ENCODE results near the gene CDK3. TPM values are rescaled to one million over a fixed set of nuclear protein-coding genes. Genes with fewer than 3 reads are reported as not detected.

CDK3 gene
- total and polyA plus RNA-seq, 9 of the 15 experiments (the other 6 are each of a cell fraction or from before 2014, with no cell fraction given): 0.55 to 8.2 (median 4.7) TPM

DNA sequence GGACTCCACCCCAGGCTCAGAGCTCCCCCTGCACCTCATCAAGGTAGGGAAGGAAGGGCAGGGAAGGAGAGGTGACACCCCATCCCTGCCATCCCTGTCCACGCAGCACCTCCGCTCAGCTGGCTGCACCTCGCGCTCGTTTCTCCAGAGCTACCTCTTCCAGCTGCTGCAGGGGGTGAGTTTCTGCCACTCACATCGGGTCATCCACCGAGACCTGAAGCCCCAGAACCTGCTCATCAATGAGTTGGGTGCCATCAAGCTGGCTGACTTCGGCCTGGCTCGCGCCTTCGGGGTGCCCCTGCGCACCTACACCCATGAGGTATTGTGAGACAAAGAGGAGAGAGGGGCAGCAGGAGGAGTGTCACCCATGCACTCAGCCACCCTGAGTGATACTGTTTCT is 1.4 kb downstream of the CDK3 start:
- intact Hi-C loops (cut with micrococcal nuclease): loop anchor here (10.0 kb wide), 1 partner anchor 247 kb away; no protein-coding TSS in a partner anchor
- no peak for FAIRE-seq
- Histone ChIP-seq H3K4me1 (replicated peaks in 1 of 2; ENCODE audit: control insufficient read depth in 2 of 2, insufficient read depth in 2 of 2, low read length in 2 of 2) (peaks cover 2 to 22% of the 10 kb centered on the region in 2 experiments; a peak in 4 of 5 replicates), H3K79me2 (ENCODE audit: control insufficient read depth, insufficient read depth, low read length) (no peaks in the 10 kb centered on the region), H4K20me1 (replicated peaks; ENCODE audit: control insufficient read depth, insufficient read depth, low read length) (no peaks in the 10 kb centered on the region), H3K9me1 (ENCODE audit: control insufficient read depth, insufficient read depth, low read length) (no peaks in the 10 kb centered on the region), H3K27me3 (ENCODE audit: control insufficient read depth in 2 of 2, insufficient read depth in 2 of 2, low read length in 2 of 2) (no peaks in the 10 kb centered on the region), H3K4me2 (ENCODE audit: insufficient read depth, low read length) (no peak overlapping the region), H3K36me3 (ENCODE audit: control insufficient read depth, insufficient read depth, low read length) (peaks cover 16% of the 10 kb centered on the region; the same call in 2 of the 3 replicates), H3K9ac (ENCODE audit: insufficient read depth in 1 of 2, low read depth in 2 of 2, low read length in 2 of 2) (peak overlapping the region in 1 of 2 experiments; percentile 86; a peak in 2 of 4 replicates), H2AFZ (ENCODE audit: low read depth, low read length) (no peak overlapping the region), H3K9me3 (replicated peaks; ENCODE audit: control insufficient read depth, insufficient read depth, low read depth, low read length) (no peaks in the 10 kb centered on the region), H3K27ac (ENCODE audit: extremely low read depth, low read depth, low read length) (no peak overlapping the region), H3K4me3 (no peak overlapping the region)
- TF ChIP-seq ZBTB8A (IDR thresholded peaks at IDR 0.05; ENCODE audit: partially characterized antibody) (no peak), MCM3 (IDR thresholded peaks at IDR 0.05) (no peak), SREBF1 (IDR thresholded peaks at IDR 0.05; ENCODE audit: borderline replicate concordance, low read depth, low read length) (no peak), MITF (IDR thresholded peaks at IDR 0.05) (no peak), SNRNP70 (optimal IDR thresholded peaks at IDR 0.05; ENCODE audit: low read depth, low read length) (no peak), BCL6 (CRISPR knock-in tag; IDR thresholded peaks at IDR 0.05) (no peak), ZC3H11A (IDR thresholded peaks at IDR 0.05; ENCODE audit: low read depth, low read length) (no peak), NR3C1 (CRISPR knock-in tag; IDR thresholded peaks at IDR 0.05) (no peak)
- TF ChIP-seq, protein P1, sequence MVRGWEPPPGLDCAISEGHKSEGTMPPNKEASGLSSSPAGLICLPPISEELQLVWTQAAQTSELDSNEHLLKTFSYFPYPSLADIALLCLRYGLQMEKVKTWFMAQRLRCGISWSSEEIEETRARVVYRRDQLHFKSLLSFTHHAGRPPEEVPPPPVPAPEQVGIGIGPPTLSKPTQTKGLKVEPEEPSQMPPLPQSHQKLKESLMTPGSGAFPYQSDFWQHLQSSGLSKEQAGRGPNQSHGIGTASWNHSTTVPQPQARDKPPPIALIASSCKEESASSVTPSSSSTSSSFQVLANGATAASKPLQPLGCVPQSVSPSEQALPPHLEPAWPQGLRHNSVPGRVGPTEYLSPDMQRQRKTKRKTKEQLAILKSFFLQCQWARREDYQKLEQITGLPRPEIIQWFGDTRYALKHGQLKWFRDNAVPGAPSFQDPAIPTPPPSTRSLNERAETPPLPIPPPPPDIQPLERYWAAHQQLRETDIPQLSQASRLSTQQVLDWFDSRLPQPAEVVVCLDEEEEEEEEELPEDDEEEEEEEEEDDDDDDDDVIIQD (CRISPR knock-in tag; IDR thresholded peaks at IDR 0.05): no peak
- DNase-seq (ENCODE audit: extremely low read depth in 1 of 4, low spot score in 3 of 4): peak in 1 of 4 experiments; percentile 6
- in situ Hi-C loops (cut with MboI): loop anchor here (10.0 kb wide), 1 partner anchor 227 kb away; a partner anchor contains a TSS
- ChIA-PET POLR2A (interaction anchor here (0.6 to 1.1 kb wide), 2 partner anchors 91 to 168 kb away, joined by 3 to 5 read pairs; no protein-coding TSS in a partner anchor), CTCF (ENCODE audit: low intra/inter-chr PET ratio) (no interaction called here)
- WGBS (ENCODE audit: insufficient coverage, low coverage, missing lambda C conversion rate): 94% methylated on average over 12 of the region's 12 CpGs
- ATAC-seq: no peak
- no TSS peak for BruUV-seq (replicated peaks)

Data from K562 (cell line).